H1 (cell line): Measurements from ENCODE around the gene IRF2BP1. TPM values are rescaled to one million over a fixed set of nuclear protein-coding genes. Genes with fewer than 3 reads are reported as not detected.

Experiments used
- ATF3 ChIP-seq: IDR thresholded peaks from 2 replicates; pipeline ENCODE4 v1.6.1; 2011; ENCODE audit warnings: low read depth, mild to moderate bottlenecking, low read length; ENCODE audit not compliant: insufficient read depth
- EGR1 ChIP-seq: IDR thresholded peaks from 2 replicates; pipeline ENCODE4 v1.6.1; 2011; ENCODE audit warnings: low read depth, low read length, borderline replicate concordance
- JUND ChIP-seq: IDR thresholded peaks from 2 replicates; pipeline ENCODE4 v1.6.1; 2011; ENCODE audit warnings: mild to moderate bottlenecking, improper control_type of control experiment, low read length
- SP4 ChIP-seq: IDR thresholded peaks from 2 replicates; pipeline ENCODE4 v1.6.1; 2012; ENCODE audit warnings: low read length, inconsistent platforms
- YY1 ChIP-seq: IDR thresholded peaks from 2 replicates; pipeline ENCODE4 v1.6.1; 2011; ENCODE audit warnings: low read depth, mild to moderate bottlenecking, low read length
- polyA plus RNA-seq, 7 experiments: library from polyadenylated mRNA; depleted of rRNA in 3 of 7; stranded (reverse) in 5 of 7; unstranded in 2 of 7; fragments of >200 nt in 5 of 7; fragments of 200-250 nt in 2 of 7; gene quantifications; 1 replicate in 5 of 7; 2 replicates in 1 of 7; 4 replicates in 1 of 7; pipeline versions ENCODE4 v1.2.1 to v1.2.3, GENCODE V29; 2011 to 2013; ENCODE audit warnings: missing spikeins in 2 of 7, mixed read lengths in 2 of 7
- total RNA-seq: library from RNA; stranded (reverse); fragmentation: NEBNext Ultra II Directional; extraction: Animal tissue kit (Norgen Biotek cat#: 25700); gene quantifications from 2 replicates; pipeline ENCODE4 v1.2.1, GENCODE V29; 2021
- TF ChIP-seq, protein P1 (sequence below): IDR thresholded peaks from 2 replicates; pipeline ENCODE4 v1.6.1; 2012; ENCODE audit warnings: inconsistent platforms

The IRF2BP1 gene
- total and polyA plus RNA-seq, 2 of the 8 experiments (the other 6 are each of a cell fraction or from before 2014, with no cell fraction given) = 12.1 to 24.4 TPM

- TF ChIP-seq, protein P1, sequence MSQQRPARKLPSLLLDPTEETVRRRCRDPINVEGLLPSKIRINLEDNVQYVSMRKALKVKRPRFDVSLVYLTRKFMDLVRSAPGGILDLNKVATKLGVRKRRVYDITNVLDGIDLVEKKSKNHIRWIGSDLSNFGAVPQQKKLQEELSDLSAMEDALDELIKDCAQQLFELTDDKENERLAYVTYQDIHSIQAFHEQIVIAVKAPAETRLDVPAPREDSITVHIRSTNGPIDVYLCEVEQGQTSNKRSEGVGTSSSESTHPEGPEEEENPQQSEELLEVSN = no peak
- TF ChIP-seq JUND = no peak
- no peak for TF ChIP-seq EGR1
- no peak for TF ChIP-seq YY1
- TF ChIP-seq SP4 = no peak
- TF ChIP-seq ATF3 = no peak
- TF ChIP-seq, all 59 proteins: peak for 0
Measured at GRCh38 chr19:45890877-45891276, 4.9 kb upstream of the IRF2BP1 start (continued).
